NCI-H2029 treated with DMSO at 0.1 percent for 48 hours (cell line): ENCODE measurements around the gene ARGLU1.

Experiments
- DNase-seq: peaks from one replicate; lab custom pipeline; 2025; lab: John Stamatoyannopoulos, UW

Gene ARGLU1

DNA sequence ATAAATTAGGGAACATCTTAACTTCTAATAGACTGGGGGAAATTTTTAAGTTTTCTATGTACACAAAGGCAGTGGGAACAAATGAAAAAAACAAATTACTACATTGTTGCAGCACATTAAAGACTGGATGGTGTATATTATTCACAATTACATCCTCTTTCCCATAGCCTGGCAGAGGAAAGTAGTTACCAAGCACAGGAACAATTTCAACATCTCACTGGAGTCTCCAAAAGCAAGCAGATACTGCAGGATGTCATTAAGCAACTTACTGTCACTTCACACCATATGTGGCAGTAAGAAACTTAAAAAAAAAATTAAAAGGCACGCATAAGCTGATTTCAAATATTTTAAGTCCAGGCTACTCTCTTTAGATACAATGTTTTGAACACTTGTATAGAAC lies 26.1 kb downstream of the ARGLU1 start:
- DNase-seq, result no peak

DNA sequence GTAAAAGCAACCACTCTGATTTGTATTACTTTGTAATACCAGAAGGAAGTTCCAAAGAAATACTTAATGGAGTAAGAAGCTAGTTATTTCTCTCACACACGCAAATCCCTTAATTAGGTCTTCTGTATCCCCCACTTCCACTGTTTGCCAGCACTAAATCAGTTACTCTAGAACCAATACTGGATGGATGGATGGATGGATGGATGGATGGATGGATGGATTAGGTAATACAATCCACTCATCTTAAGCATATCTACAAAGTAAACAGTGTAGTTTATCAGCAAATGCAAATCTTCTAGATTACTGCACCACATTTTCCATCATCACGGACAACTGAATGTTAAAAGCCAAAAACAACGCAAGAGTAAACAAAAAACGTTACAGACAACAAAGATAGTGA lies 27.3 kb downstream of the ARGLU1 start:
- no peak for DNase-seq

DNA sequence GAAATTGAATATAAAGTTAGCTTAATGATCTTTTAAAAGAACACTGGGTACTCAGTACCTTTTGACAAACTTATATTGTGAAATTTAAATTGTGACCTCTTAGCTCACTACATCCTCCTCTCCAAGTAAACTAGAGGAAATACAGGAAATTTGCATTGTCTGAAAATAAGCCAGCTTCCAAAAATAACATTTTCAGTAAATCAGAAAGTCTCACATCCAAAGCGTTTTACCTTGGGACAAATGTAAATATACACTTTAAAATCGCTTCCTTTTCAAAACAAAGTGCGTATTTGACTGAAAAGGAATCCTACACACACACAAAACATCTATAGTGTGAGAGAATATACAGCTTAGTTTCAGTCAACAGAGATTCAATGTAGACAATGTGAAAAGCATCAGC lies 30.4 kb downstream of the ARGLU1 start:
- no peak for DNase-seq

DNA sequence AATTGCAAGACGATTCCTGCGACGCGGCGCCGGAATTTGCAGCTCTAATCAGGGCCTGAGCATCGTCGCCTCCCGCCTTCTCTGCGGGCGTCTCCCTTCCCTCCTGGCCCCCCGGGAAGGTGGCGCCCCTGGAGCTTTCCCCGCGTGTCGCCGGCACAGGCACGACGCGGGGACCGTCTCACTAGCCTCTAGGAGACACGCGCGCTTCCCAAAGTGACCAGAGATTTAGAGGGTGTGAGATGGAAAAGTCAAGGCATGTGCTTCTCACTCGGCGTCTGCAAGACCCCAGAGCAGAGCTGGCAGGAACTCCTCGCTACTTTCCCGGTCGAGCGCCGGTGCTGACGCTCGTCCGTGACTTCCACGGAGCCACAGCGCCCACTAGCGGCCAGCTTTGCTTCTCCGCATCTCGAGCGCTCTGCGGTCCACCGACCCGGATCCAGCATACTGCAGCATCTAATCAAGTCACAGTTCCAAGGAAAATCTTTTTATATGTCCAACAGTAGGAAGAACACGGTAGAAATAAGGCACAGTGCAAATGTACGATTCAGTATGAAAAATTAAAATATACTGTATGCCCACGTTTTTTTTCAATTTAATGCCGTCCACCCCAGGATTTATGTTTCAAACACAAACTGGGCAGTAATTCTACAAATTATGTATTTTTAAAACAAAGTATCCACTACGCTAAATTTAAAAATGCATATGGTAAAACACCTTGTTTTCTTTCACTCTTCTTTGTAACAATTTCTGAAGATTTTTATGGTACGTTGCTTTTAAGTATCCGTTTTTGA lies 31.5 kb downstream of the ARGLU1 start:
- DNase-seq, result no peak

DNA sequence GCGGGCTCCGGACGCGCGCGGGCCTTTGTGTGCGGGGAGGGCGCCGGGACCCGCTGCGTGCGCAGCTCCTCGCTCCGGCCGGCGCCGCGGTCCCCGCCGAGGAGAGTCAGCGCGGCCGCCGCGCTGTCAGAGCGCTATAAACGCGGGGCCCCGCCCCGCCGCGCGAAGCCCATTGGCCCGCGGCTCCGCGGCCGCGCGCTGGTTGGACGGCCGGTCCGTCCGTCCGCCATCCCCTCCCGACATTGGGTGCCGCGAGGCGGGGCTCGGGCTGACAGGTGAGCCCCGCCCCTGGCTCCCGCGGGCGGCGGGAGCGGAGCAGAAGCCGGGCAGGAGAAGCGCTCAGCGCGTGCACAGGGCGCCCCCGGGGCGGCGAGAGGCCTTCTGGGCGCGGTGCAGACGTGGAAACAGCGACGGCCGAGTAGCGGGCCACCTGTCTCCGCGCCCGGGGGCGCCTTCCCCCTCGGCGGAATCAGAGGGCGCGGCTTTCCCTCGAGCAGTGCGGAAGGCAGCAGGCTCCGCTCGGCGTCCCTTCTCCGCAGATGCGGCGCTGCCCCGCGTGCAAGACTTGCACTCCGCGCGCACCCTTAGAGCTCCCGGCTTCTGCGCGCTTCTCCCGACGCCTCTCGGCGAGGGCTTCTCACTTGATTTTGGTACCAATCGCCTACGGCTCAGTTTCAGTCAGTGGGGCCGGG lies 32.2 kb downstream of the ARGLU1 start, which contains the start of gene EFNB2:
Gene EFNB2, minus strand, starts transcription at position 111 of the 692 bp plus-strand sequence. CDS start 698 bp downstream, outside the sequence.
- peak; percentile 42 for DNase-seq

DNA sequence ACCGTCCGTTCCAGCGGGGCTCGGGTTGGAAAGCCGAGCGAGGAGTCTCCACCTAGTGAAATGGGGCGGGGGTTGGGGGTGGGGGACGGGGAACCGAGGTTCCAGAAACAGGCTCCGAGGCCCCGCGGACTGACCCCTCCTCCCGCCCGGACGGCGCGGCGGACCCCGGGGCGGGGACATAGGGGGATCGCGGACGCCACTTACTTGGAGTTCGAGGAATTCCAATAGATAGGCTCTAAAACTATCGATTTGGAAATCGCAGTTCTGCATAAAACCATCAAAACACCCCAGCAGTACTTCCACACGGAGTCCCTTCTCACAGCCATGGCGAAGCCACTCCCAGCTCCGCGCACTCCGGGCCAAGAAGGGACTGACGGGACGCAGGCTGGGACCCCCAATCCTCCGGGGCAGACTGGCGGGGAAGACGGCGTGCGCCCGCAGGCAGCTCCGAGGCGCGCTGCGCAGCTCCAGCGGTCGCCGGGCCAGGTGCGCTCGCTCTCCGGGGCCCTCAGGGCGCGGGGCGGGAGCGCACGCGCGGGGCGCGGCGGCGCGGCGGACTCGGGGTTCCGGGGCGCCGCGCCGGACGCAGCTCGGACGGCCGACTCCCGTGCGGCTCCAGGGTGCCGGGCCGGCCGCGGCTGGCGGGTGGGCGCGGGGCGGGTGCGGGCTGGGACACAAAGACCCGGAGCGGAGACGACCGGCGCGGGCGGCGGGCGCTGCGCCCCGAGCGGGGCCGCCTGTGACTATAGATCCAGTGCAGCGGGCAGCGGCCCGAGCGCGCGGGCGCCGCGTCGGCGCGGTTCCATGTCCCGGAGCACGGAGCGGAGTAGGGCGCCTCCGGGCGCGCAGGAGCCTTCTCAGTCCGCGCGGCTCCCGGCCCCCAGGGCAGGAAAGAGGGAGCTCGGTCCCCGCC lies 33.0 kb downstream of the ARGLU1 start:
- DNase-seq, result no peak

DNA sequence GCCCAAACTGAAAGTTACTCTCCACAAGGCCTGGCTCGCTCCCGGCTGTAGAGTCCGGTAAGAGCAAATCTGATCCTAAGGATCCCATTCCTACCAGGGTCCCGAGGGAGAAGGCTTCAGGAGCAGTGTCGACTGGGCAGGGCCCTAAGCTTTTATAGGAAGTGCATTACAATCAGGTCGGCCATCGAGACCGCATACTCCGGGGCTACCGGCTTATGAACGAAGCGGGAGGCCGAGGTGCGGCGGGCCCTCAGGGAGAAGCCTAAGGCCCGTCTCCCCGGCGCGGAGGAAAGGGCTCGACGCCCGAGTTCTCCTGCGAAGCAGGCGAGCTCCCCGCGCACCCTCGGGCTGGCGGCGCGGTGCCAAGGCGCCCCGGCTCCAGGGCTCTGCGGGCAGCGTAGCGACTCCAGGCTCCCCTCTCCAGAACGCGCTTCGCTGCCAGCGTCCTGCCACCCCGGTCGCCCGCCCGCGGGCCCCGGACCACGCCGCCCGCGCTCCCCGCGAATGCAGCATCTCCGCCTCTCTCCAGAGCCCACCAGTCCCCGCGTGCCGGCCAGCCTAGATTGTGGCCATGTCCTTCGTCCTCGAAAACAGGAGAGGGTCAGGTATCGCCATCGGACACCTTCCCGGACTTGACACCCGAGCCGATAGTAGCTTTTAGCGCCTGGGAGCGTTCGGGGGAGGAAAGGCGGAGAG lies 33.8 kb downstream of the ARGLU1 start:
- DNase-seq, result no peak

DNA sequence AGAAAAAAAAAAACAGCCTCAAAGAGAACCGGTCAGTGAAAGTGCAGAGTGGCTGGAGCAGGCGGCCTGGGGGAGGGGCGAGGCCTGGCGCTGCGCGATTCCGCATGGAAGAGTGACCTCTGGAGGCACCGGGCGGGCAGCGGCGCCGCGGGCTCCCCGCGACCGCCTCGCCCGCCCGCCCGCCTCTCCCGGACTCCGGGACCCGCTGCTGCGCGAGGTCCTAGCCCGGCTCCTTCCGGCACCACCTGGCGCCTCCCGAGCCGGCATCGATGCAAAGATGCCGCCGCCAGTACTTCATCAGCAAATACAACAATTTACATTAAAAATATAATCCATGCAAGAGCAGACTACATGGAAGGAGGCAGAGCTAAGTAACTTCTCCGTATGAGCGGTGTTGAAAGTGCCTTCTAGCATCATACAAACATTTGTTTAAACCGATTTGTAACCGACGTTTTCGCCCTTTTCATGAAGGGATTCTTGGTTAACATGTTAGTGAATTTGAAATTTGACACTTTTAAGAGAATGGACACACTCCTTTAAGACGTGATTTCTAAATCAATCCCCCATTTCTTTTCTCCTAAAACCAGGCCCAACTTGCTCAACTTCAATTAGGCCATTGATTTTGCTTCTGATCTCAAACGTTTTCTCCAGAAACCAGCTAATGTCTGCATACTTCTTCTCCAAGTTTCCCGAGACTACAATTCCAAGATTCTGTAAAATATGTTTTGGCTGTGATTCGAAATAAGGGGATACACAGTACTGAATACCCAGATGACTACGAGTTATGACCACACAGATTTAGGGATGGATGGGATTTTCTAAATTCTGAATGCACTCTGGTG lies 34.6 kb downstream of the ARGLU1 start:
- peak; percentile 13 for DNase-seq

DNA sequence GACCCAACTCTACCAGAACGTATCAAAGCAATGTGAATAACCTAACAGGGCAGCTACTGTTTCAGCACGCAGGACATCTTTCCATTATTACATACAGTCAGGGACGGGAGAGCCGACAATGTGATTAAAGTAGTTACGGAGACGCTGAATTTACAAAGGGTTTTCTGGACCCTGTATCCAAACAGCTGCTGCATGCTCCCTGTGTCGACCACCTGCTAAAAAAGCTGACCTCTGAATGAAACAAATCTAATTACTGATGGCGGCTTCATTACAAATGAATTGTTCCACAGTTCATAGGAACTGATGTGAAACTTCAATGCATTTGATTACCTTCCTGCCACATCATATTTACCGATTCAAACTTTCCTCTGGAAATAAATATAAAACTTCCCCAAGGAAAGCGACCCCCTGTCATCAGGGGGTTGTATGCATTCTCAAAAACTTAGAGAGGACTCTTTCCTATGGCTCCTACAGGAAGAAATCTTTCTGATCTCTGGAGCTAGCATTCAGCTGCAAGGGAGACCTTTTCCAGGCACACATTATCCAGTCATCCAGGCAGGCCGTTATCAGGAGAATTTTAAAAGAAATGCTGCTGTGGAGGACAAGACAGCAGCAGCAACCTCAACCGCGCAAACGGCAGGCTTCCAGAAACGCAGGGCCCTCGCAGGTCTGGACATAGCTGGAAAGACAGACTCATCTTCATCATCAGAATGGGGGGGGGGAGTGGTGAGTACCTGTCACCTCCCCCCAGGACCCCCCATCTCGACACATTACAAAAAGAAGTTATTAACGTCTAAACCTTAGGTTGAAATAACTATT lies 35.6 kb downstream of the ARGLU1 start:
- DNase-seq, result no peak

DNA sequence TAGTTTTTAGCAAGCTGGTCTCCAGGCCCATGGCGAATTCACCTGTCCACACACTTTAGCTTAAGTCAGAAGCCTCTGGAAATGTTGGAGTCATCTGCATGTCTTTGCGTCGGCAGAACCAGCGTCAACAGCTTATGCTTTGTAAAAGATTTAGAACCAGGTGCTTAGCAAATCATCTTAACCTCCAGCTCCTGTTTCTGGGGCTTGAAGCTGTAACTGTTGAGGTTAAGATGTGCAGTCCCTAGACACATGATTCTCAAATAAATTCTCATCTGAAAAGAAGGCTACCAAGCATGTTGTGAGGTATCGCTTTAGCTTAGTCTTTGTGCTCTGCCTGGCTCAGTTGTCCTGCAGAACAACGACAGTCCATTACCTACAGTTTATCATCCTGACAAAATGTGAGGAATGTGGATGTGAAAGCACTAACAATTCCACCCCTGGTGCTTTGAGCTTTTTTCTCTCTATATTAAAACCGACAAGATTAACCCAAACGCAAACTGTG lies 36.9 kb downstream of the ARGLU1 start:
- no peak for DNase-seq

DNA sequence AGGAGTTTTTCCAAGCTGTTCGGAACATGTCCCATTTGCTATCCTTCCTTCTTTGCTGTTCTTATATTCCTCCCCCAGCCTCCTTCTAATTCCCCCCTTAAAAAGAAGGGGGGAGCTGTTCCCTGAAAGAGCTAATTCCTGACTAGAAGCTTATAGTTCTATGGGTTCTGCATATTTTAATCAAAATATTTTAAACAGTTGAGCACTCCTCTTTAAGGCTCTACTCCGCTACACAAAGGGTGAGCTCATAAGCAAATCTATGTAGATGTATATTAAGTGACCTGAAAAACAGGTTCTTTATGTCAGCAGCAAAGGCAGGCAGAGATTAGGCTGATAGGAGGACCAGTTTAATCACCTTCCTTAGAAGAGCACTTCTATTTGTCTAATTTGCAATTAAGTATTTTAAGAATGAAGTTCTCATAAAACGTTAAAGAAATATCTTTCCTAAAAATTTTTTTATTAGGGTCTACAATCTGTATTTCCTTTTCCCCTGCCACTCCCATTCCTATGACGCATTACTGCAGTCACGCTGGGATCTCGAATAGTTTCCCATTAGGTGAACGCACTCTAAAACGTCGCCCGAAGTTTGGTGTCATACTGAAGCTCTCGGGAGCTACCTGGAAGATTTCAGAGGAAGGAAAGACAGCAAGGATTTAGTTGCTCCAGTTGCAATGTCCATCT lies 37.6 kb downstream of the ARGLU1 start:
- no peak for DNase-seq

DNA sequence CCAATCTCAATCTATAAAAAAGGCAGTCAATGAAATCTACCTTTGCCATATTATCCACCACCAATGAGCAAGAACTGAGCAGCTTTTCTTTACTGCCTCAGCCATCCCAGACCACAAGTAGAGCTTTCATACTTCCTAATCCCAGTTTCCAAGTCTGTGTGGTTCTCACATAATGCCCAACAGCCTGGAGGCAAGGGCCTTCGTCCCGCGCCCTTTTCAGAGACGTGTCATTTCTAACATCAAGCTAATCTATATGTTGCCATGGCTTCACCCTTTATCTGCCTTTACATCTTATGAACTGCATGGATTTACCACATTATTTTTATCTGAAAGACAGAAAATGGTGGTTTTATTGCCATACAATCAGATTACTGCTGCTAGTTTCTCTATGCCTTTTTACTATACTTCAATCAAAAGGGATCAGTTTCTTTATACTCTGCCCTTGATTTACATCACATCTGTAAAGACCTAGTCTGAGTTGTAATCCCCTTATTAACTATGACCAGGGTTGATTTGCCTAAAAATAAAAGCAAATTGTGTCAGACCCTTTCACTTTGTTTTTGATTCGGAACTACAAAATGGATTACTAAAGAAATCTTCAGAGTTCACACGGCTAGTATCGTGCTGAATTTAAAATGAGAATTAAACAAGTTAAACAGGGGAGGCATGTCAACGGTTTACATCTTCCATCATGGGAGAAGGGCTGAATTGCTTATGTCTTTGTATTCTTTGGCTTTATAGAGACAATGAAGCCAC lies 38.3 kb downstream of the ARGLU1 start:
- DNase-seq, result no peak

DNA sequence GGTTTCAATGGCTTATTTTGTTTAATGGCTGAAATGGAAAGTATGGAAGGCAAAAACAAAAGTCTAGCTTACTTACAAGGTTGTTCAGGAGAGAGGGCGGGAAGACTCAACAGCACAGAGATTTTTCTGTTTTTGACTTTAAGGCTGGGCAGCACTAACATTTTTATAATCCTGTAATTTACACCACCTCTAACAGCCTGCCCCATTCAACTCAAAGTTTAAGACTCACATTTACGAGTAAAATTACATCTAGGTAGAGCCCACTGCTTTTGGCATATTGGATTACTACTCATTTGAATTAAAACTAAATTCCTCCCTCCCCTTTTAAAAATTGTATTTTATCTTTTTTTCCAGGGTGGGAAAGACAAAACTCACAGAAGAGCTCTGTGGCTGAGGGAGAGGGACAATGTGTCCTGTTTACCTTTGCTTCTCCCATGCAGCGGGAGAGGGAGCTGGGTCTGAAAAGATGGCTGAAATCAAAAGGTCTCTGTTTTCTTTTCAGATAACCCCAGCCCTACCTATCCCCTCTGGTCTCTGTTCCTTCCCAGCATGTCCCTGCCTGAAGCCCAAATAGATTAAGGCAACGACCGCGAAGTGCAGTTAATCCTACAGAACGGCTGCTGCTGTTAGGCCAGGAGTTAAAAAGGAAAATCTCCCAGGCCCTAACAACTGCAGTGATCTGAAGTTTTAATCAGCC lies 39.1 kb downstream of the ARGLU1 start:
- no peak for DNase-seq

DNA sequence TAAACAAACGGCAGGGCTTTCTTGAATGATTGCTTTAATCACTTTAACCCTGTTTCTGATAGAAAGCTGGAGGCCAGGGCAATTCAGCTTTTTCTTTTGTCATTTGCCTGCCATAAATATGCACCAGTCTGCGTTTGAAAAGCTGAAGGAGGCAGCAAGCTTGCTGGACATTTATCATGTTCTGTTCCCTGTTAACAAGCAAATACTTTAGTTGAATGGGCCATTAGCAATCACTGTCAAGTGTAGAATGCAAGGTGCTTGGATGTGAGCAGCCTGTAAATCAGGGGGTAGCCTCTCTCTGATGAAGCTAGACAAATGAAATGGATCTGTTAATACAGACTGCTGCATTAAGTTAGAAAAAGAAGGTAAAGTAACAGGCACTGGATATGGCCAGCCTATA lies 40.1 kb downstream of the ARGLU1 start:
- no peak for DNase-seq

DNA sequence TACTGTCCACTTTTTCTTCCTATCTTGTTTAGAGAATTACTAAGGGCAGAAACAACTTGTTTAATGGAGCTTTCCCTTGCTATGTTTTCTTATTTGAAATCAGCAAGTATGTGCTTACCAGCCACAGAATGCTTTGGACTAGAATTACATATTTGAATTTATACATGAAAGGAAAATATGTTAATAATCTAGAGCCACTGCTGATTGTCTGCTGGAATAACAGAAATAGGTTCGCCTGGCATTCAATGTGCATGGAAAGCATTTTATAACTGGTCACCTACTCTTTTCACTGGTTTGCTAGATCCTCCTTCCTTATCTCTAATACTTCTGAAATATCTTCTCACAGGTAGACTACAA lies 40.5 kb downstream of the ARGLU1 start:
- no peak for DNase-seq

DNA sequence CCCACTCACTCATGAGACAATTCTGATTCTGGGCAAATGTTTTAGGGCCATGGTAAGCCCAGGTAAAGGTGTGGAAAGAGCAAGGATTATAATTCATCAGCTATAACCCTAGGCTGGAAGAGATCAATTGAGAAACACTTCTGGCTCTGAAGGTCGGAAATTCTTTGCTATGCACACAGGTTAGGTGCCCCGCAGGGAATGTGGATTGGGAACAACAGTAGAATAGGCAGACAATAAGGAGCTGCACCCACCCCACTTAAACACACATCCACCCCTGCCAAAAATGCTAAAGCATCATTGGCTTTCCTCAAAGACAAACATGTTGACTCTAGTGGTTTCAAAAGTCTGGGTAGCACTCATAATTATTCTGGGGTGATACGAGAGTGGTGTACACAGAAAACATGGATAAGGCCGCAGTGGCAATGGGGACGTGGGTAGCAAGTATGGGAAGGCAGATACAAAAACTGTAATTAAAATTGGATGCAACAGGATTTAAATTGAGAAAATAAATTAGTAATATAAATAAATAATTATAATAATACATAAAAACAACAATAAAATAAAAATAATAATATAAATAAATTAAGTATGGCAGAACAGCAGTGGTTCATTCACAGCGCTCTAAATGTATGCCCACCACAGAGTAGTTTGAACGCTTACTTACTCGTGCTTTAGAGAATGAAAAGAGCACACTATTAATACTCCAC lies 41.0 kb downstream of the ARGLU1 start:
- DNase-seq, result no peak

DNA sequence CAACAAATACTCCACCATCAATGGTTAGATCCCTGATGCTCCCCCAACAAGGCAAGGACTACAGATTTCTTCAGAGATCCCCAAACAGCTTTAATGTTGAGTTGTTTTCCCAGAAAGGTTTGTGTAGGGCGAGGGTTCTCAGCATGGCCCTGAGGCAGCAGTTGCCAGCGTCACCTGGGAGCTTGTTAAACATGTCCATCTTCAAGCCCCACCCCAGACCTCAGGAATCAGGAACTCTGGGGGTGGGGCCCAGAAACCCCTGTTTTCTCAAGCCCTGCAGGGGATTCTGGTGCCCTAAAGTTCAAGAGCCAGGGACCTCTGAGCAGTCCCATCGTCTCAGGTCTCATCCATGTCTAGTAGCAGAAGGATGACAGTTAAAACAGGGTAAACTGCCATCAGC lies 42.1 kb downstream of the ARGLU1 start:
- DNase-seq, result no peak
